Right lobe of liver (tissue), 4 donors: Measurements from ENCODE around the gene SPI1.

Experiments used
- POLR2A ChIP-seq: fragments of 450-650 bp; IDR thresholded peaks from one replicate; pipeline ENCODE4 v1.6.1; 2017; ENCODE audit warnings: antibody characterized with exemption, mild to moderate bottlenecking
- TF ChIP-seq, protein P1 (sequence below), 4 donors: fragments of 200-600 bp in 3 of 4; fragments of 450-650 bp in 1 of 4; IDR thresholded peaks; one replicate each; pipeline versions ENCODE4 v1.5.1 to v1.8.0; 2016 to 2022; ENCODE audit warnings: antibody characterized with exemption in 4 of 4, mild to moderate bottlenecking in 2 of 4
- donor health status: DM: no; HTN: no; CAD: no.
- donor health status: DM: no; HTN: no; CAD: no.
- donor health status: DM: no; HTN: yes; CAD: no.

DNA sequence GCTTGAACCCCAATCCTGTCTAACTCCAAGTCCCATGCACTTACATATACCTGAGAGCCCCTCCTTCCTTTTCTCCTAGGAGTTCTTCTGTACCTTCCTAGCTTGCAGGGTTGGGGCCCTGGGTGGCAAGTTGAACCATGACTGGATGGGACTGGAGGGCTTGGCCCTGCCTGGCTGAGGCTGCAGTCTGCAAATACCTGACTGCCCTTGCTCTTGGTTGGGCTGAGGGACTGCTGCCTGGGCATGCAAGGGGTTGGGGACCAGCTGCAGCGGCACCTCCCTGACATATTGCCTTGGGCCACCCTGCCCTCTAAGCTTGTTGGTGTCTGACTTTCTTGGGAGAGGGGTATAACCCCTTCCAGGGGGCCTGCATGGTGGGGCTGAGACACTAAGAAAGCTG lies 20.2 kb upstream of the SPI1 start:
- TF ChIP-seq, protein P1, sequence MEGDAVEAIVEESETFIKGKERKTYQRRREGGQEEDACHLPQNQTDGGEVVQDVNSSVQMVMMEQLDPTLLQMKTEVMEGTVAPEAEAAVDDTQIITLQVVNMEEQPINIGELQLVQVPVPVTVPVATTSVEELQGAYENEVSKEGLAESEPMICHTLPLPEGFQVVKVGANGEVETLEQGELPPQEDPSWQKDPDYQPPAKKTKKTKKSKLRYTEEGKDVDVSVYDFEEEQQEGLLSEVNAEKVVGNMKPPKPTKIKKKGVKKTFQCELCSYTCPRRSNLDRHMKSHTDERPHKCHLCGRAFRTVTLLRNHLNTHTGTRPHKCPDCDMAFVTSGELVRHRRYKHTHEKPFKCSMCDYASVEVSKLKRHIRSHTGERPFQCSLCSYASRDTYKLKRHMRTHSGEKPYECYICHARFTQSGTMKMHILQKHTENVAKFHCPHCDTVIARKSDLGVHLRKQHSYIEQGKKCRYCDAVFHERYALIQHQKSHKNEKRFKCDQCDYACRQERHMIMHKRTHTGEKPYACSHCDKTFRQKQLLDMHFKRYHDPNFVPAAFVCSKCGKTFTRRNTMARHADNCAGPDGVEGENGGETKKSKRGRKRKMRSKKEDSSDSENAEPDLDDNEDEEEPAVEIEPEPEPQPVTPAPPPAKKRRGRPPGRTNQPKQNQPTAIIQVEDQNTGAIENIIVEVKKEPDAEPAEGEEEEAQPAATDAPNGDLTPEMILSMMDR (IDR thresholded peaks at IDR 0.05) = no peak
- TF ChIP-seq POLR2A = no peak
